HUDEP-2 (cell line): ENCODE data around the gene SLC15A4.

Experiments
- DNase-seq, 76 experiments: peaks; one replicate each; lab custom pipeline; 2025; ENCODE audit not compliant: unreplicated experiment in 76 of 76; lab: John Stamatoyannopoulos, UW

Gene SLC15A4

DNA sequence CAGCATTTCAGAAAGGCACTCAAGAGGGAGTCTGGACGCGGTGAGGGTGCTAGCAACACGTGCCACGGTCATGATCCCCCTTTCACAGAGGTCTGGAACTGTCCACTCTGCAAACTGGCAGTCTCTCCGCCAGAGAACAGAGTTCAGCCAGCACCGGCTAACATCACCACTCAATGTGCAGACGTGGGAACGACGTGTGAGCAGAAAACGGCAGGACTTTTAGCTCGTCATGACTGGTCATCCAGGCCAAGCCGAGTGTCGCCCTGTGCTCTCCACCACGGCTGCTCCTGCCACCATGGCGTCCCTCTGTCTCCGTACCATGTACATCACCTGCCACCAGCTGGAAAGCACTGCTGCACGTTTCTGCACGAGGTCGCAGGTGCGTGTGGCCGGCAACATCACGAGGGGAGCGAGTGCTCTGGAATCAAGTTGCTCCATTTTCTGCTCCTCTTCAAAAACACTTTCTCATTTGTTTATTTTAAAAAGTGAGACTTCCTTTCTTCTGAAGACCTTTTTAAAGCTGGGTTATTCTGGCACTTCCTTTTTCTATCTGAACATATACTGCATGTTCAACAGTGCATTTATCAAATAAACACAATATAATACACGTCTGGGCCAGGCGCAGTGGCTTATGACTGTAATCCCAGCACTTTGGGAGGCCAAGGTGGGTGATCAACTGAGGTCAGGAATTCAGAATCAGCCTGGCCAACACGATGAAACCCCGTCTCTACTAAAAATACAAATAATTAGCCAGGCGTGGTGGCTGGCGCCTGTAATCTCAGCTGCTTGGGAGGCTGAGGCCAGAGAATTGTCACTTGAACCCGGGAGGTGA is 28.0 kb downstream of the SLC15A4 start:
- DNase-seq = no peak

GRCh38 chr12:128794661-128795529 is 28.9 kb downstream of the SLC15A4 start:
- DNase-seq = no peak

DNA sequence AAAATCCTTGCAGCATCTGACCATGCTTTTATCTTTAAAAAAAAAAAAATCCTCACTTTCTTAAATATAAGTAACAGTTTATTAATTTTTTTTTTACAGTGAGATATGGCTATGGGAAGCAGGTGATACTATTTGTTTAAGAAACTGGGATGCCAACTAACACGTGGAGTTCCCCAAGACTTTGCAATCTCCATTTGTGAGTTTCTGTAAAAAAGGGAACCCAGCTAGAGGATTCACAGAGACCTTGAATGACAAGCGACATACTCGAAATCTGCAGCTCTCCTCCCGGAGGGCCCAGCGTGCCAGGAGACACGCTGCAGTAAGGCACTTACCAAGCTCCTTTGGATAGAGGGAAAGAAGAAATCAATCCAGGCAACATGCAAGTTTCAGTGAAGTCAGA is 30.1 kb downstream of the SLC15A4 start:
- no peak for DNase-seq

DNA sequence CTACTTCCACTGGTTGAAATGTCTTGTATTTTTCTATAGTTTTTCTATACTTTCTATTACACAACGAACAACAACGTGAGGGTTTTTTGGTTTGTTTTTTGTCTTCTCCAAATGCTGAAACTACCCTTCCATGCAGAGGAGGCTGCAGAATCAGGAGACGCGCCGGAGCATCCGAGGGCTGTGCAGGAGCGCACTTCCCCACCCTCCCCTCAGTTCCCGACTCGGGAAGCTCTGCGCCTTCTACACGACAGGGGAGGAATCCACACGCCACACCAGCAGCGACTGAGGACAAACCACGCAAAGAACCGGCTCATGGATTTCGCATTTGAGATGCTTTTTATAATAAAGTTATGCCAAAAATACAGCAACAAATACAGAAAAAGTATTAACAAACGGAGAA is 30.9 kb downstream of the SLC15A4 start:
- no peak for DNase-seq

GRCh38 chr12:128792398-128792797 is 31.4 kb downstream of the SLC15A4 start:
- no peak for DNase-seq

DNA sequence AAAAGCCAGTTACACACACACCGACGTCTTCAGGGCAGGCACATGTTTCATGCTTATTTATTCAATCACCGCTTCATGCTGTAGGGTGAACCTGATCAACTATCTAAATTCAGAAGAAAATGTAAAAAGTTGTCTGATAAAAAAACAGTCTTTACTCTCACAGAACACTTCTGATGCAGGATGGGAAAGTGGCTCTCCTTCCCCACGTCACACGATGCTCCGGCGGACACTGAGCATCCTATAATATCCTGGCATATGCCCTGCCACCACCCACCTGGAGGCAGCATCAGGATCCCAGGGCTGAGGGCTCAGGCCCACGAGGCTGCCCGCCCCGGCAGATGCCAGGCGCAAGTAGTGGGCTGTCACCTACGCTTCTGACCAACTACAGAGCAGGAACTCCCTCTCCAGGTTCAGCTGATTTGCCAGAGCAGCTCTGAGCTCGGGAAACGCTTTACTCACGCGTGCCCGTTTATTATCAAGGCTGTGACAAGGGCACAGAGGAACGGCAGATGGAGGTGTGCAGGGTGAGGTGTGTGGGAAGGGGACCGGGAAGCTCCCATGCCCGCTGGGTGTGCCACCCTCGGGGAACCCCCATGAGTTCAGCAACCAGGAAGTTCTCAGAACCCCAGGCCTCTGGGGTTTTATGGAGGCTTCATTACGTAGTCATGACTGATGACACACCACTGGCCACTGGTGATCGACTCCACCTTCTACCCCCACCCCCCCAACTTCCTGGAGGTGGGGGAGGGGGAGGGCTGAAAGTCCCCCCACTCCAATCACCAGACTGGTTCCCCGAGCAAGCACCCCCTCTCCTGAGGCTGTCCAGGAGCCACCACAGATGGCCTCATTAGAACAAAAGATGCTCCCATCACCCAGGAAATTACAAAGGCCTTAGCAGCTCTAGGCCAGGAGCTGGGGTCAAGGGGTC is 32.1 kb downstream of the SLC15A4 start:
- DNase-seq = no peak

DNA sequence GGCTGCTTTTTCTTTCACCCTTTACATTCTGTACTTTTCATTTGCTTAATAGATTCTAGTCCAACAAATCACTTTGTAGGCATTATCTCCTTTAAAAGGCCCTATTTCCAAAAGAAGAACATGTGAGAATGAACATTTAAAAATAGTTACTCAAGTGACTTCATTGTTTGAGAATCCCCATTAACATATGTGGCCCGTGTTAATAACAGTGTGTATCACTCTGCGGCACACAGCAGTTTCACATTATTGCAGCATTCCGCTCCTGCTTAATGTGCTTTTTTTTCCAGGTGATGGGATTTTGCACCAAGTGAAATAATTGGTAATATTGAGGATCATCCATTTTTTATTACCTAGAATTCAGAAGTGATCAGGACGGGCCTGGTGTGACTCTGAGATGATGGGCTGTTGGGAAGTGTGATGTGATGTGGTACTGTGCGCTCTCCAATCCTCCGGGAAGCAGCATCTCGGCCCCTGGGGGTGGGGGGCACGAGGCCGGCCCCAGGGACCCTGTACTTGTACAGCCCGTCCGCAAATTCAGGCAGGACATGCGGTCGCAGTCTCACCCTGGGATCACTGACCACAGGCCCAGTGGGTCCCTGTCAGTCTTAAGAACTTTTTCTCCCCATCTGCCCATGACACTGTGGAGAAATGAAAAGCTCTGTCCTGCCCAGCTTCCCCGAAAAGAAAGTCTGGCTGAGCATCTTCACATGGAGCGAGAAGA is 32.9 kb downstream of the SLC15A4 start:
- no peak for DNase-seq

DNA sequence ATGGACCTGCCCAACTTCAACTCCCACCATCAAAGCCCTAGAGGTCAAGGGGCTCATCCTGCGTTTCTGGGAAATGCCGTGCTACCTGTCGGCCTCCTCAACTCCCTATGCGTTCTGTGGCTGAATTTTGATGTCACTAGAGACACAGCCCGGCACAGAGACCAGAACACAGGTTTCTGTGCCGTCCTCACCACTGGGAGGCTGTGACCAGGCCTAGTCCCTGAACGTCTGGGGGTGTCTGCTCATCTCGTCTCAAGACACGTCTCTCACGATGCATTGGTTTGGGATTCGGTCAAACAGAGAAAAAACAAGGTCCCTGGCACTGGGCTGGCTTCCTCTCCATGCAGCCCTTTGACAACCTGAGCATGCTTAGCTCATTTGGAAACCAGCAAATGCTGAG is 33.5 kb downstream of the SLC15A4 start:
- no peak for DNase-seq

- no peak for DNase-seq
Observed at GRCh38 chr12:128789356-128789929, 34.3 kb downstream of the SLC15A4 start.

- no peak for DNase-seq
Observed at GRCh38 chr12:128787827-128788226, 35.9 kb downstream of the SLC15A4 start.

GRCh38 chr12:128786741-128787391 is 36.9 kb downstream of the SLC15A4 start:
- DNase-seq = no peak

GRCh38 chr12:128784030-128784760 is 39.6 kb downstream of the SLC15A4 start:
- DNase-seq = no peak

DNA sequence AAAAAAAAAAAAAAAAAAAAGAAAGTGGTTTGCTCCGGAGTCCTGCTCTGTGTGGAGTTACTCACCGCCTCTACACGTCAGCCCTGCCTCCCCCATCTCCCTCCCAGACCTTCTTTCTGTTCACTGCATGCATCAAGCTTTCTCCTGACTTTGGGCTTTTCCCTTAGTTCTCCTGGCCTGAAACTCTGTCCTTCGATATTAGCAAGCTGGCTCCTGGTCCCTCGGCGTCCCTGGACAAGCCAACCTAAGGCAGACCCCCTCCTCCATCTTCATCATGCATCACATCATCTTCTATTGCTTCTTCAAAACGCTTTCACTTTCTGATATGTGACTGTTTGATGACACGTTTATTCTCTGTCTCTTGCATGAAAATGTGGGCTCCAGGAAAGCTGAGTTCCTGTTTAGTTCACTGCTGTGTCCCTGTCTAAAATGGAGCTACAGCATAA is 40.6 kb downstream of the SLC15A4 start:
- DNase-seq = no peak

- no peak for DNase-seq
Observed at GRCh38 chr12:128779901-128780300, 43.9 kb downstream of the SLC15A4 start.

DNA sequence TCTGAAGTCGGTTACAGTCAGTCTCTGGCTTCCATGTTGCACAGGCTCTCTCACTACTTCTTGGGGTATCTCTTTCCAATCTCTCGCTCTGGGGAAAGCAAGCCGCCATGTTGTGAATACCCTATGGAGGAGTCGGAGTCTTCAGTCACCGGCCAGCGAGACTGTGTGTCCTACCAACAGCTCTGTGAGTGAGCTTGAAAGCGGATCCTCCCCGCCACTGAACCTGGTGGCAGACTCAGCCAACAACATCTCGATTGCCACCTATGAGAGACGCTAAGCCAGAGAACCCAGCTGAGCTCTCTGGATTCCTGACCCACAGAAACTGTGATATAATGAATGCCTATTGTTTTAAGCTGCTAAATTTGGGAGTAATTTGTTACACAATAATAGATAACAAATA is 51.5 kb downstream of the SLC15A4 start:
- DNase-seq = no peak

DNA sequence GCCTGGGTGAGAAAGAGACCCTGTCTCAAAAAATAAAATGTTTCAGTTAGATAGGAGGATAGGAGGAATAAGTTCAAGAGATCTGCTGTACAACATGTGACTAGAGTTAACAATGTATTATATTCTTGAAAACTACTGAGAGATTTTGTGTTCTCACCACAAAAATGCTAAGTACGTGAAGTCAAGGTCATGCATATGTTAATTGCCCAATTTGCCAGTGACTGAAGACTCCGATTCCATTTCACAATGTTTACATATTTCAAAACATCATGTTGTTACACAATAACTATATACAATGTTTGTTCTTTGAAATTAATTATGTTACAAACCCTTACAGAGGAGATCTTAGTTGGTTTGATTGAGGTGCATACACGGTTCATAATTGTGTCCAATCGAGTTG is 52.1 kb downstream of the SLC15A4 start:
- no peak for DNase-seq

- DNase-seq = no peak
Observed at GRCh38 chr12:128767518-128767917, 56.2 kb downstream of the SLC15A4 start.

DNA sequence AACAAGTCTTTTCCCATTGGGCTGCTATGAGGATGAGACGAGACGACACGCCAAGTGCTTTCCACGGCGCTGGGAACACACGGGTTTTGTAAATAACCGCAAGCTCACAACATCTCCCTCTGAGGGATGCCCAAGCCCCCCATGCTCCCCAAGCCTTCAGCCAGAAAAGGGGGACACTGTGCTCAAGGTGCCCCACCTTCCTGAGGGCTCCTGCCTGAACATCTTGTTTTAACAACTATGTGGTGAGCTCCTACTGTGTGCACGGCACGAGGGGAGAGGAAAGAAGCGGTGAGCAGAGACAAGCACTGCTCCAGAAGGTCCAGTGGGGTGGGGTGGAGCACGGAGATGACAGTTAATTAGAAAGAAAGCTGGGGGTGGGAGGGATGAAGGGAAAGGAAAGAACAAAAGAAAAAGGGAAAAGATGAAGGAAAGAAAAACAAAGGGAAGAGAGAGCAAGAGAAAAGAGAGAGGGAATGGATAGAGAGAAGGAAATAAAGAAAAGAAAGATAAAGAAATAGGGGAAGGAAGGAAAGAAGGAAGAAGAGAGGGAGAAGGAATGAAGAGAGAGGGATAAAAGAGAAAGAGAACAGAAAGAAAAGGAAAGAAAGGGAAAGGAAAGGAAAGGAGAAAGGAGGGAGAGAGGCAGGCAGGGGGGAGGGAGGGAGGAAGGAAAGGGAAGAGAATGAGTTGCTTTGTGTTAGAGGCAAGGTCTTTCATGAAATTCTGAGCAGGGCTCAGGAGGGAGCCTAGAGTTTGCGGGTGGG is 56.8 kb downstream of the SLC15A4 start:
- DNase-seq = no peak
